K562 (cell line): ENCODE measurements around the gene DNAL4. TPM values are rescaled to one million over a fixed set of nuclear protein-coding genes. Genes with fewer than 3 reads are reported as not detected.

Experiments
- ATF7 ChIP-seq: fragments of 450-650 bp; IDR thresholded peaks from 2 replicates; pipeline ENCODE4 v1.7.1; 2014; ENCODE audit warnings: mild to moderate bottlenecking, moderate library complexity
- ETV5 ChIP-seq: sonication (generic); formaldehyde crosslinking; IDR thresholded peaks from 2 replicates; pipeline ENCODE4 v1.4.0; 2020; ENCODE audit warnings: low read depth, mild to moderate bottlenecking, missing genetic modification reagents
- GATA2 ChIP-seq: sonication (generic); formaldehyde crosslinking; IDR thresholded peaks from 2 replicates; pipeline ENCODE4 v1.4.0; 2020; ENCODE audit warnings: mild to moderate bottlenecking, missing genetic modification reagents
- HDAC6 ChIP-seq: IDR thresholded peaks from 2 replicates; pipeline ENCODE4 v1.6.1; 2012; ENCODE audit warnings: low read depth, mild to moderate bottlenecking, control low read depth, inconsistent platforms, low read length, moderate library complexity
- ILK ChIP-seq: fragments of 450-650 bp; IDR thresholded peaks from 2 replicates; pipeline ENCODE4 v1.6.1; 2016; ENCODE audit warnings: missing genetic modification characterization, low read depth, mild to moderate bottlenecking, missing compliant biosample characterization, moderate library complexity, borderline replicate concordance
- NCOR1 ChIP-seq: fragments of 450-650 bp; IDR thresholded peaks from 2 replicates; pipeline ENCODE4 v1.6.1; 2016; ENCODE audit warnings: mild to moderate bottlenecking, moderate library complexity
- NFYB ChIP-seq: IDR thresholded peaks from 2 replicates; pipeline ENCODE4 v1.6.1; 2011; ENCODE audit warnings: mild to moderate bottlenecking, moderate library complexity; ENCODE audit not compliant: insufficient read length; ENCODE audit errors: extremely low read depth
- NUFIP1 ChIP-seq: fragments of 450-650 bp; IDR thresholded peaks from 2 replicates; pipeline ENCODE4 v1.6.1; 2018; ENCODE audit not compliant: partially characterized antibody
- RAD21 ChIP-seq, 2 experiments: fragments of 250-450 bp in 1 of 2; fragments of 450-650 bp in 1 of 2; sonication (Bioruptor Pico) in 1 of 2; formaldehyde crosslinking in 1 of 2; IDR thresholded peaks in 1 of 2; conservative IDR thresholded peaks in 1 of 2; 2 replicates each; pipeline versions ENCODE4 v1.4.0 to v1.8.0; 2020 to 2022; ENCODE audit warnings: mild to moderate bottlenecking in 2 of 2, moderate library complexity in 1 of 2
- TBP ChIP-seq: optimal IDR thresholded peaks from 2 replicates; pipeline ENCODE3; 2011; ENCODE audit warnings: low read depth, low read length, improper control_type of control experiment
- TCF7 ChIP-seq: sonication (generic); IDR thresholded peaks from 2 replicates; pipeline ENCODE4 v1.6.1; 2016; ENCODE audit warnings: antibody characterized with exemption, borderline replicate concordance
- TRIM24 ChIP-seq, 2 experiments: fragments of 450-650 bp; IDR thresholded peaks; 2 replicates each; pipeline ENCODE4 v1.6.1; 2016
- ZNF696 ChIP-seq: fragments of 250-450 bp; sonication (Bioruptor Pico); conservative IDR thresholded peaks from 2 replicates; pipeline ENCODE4 v1.4.0; 2020; ENCODE audit warnings: mild to moderate bottlenecking, moderate library complexity
- polyA plus RNA-seq, 8 experiments: library from polyadenylated mRNA; depleted of rRNA in 4 of 8; stranded (reverse) in 5 of 8; unstranded in 3 of 8; fragments of >200 nt; fragmentation: Nextera tagmentation in 2 of 8; fragmentation: Illumina TruSeq in 1 of 8; extraction: Ambion mirVana in 2 of 8; extraction: Trizol in 1 of 8; gene quantifications; 2 replicates each; pipeline versions ENCODE4 v1.2.1 to v1.2.3, GENCODE V29; 2011 to 2014; ENCODE audit warnings: inconsistent platforms in 1 of 8, missing spikeins in 1 of 8
- total RNA-seq, 7 experiments: library from RNA; depleted of rRNA in 6 of 7; stranded (reverse); fragments of >200 nt in 6 of 7; fragmentation: Illumina TruSeq in 2 of 7; extraction: Trizol in 2 of 7; gene quantifications; 2 replicates each; pipeline versions ENCODE4 v1.2.1 to v1.2.3, GENCODE V29; 2011 to 2021; ENCODE audit warnings: low replicate concordance in 1 of 7
- TF ChIP-seq, protein P1 (sequence below): sonication (generic); formaldehyde crosslinking; IDR thresholded peaks from 2 replicates; pipeline ENCODE4 v1.8.0; 2022; ENCODE audit warnings: mild to moderate bottlenecking, low read depth, missing genetic modification reagents
- TF ChIP-seq, protein P2 (sequence below): fragments of 450-650 bp; IDR thresholded peaks from 2 replicates; pipeline ENCODE4 v1.6.1; 2017; ENCODE audit warnings: antibody characterized with exemption, mild to moderate bottlenecking
- TF ChIP-seq, protein P3 (sequence below), 2 experiments: fragments of 450-650 bp in 1 of 2; sonication (generic) in 1 of 2; formaldehyde crosslinking; conservative IDR thresholded peaks; 2 replicates each; pipeline versions ENCODE4 v1.4.0 to v1.8.1; 2020 to 2022; ENCODE audit warnings: mild to moderate bottlenecking in 1 of 2, missing genetic modification reagents in 1 of 2
- TF ChIP-seq, protein P4 (sequence below): fragments of 450-650 bp; IDR thresholded peaks from 2 replicates; pipeline ENCODE4 v1.7.0; 2016; ENCODE audit warnings: borderline replicate concordance
- TF ChIP-seq, protein P5 (sequence below), 2 experiments: IDR thresholded peaks; 2 replicates each; pipeline ENCODE4 v1.6.1; 2011; ENCODE audit warnings: borderline replicate concordance in 1 of 2, control low read depth in 1 of 2, low read depth in 1 of 2, low read length in 1 of 2, mild to moderate bottlenecking in 1 of 2, mixed read lengths in 1 of 2, moderate library complexity in 1 of 2; ENCODE audit not compliant: insufficient read depth in 1 of 2, insufficient read length in 1 of 2, poor library complexity in 1 of 2, severe bottlenecking in 1 of 2; ENCODE audit errors: extremely low read depth in 1 of 2

DNAL4 gene
- total and polyA plus RNA-seq, 9 of the 15 experiments (the other 6 are each of a cell fraction or from before 2014, with no cell fraction given) = 0.20 to 9.4 (median 5.2) TPM

DNA sequence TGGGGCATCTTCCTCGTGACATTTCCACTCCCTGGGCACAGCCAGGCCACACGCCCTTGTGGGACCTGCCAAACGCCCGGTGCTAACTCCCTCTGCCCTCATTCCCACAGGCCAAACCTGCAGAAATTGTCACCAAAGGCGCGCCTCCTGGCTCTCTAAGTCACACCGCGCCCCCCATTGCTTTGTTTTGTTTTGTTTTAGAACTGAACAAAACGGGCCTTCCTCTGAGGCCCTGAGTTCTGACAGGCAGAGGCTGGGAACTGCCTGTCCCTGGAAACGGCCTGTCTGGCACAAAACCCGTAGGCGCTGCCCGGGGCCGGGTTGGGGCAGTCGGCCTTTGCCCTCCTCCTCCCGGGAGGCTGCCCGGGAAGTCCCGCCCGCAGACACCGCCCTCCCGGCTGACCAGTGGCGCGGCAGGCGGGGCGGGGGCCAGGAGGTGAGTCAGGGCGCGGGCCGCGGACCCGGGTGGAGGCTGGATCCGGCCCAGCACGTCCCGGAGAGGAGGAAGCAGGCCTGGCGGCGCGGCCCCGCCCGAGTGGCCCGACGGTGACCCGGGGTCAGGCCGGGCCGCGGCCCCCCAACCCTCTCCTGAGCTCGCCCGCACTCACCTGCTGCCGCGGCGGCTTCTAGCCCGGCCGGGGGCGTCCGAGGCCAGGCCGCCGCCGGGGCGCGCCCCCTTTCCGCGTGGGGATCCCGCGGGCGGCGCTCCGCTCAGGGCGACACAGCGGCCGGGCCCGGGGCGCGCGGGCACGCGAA is 38.6 kb downstream of the DNAL4 start (continued):
- TF ChIP-seq, protein P1, sequence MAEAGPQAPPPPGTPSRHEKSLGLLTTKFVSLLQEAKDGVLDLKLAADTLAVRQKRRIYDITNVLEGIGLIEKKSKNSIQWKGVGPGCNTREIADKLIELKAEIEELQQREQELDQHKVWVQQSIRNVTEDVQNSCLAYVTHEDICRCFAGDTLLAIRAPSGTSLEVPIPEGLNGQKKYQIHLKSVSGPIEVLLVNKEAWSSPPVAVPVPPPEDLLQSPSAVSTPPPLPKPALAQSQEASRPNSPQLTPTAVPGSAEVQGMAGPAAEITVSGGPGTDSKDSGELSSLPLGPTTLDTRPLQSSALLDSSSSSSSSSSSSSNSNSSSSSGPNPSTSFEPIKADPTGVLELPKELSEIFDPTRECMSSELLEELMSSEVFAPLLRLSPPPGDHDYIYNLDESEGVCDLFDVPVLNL = no peak
- TF ChIP-seq NUFIP1 = no peak
- TF ChIP-seq NCOR1 = peak; percentile 22; the same call in 1 of the 2 replicates
- peak; percentile 41 for TF ChIP-seq ATF7
- TF ChIP-seq RAD21 (CRISPR knock-in tag; conservative IDR thresholded peaks at IDR 0.05 in 1 of 2, IDR thresholded peaks at IDR 0.05 in 1 of 2) = no peak
- TF ChIP-seq TCF7 = no peak
- TF ChIP-seq TRIM24 (IDR thresholded peaks at IDR 0.05) = no peak
- TF ChIP-seq, protein P2, sequence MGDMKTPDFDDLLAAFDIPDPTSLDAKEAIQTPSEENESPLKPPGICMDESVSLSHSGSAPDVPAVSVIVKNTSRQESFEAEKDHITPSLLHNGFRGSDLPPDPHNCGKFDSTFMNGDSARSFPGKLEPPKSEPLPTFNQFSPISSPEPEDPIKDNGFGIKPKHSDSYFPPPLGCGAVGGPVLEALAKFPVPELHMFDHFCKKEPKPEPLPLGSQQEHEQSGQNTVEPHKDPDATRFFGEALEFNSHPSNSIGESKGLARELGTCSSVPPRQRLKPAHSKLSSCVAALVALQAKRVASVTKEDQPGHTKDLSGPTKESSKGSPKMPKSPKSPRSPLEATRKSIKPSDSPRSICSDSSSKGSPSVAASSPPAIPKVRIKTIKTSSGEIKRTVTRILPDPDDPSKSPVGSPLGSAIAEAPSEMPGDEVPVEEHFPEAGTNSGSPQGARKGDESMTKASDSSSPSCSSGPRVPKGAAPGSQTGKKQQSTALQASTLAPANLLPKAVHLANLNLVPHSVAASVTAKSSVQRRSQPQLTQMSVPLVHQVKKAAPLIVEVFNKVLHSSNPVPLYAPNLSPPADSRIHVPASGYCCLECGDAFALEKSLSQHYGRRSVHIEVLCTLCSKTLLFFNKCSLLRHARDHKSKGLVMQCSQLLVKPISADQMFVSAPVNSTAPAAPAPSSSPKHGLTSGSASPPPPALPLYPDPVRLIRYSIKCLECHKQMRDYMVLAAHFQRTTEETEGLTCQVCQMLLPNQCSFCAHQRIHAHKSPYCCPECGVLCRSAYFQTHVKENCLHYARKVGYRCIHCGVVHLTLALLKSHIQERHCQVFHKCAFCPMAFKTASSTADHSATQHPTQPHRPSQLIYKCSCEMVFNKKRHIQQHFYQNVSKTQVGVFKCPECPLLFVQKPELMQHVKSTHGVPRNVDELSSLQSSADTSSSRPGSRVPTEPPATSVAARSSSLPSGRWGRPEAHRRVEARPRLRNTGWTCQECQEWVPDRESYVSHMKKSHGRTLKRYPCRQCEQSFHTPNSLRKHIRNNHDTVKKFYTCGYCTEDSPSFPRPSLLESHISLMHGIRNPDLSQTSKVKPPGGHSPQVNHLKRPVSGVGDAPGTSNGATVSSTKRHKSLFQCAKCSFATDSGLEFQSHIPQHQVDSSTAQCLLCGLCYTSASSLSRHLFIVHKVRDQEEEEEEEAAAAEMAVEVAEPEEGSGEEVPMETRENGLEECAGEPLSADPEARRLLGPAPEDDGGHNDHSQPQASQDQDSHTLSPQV = no peak; the same call in 1 of the 2 replicates
- peak; percentile 86 for TF ChIP-seq ETV5 (CRISPR knock-in tag)
- TF ChIP-seq, protein P3, sequence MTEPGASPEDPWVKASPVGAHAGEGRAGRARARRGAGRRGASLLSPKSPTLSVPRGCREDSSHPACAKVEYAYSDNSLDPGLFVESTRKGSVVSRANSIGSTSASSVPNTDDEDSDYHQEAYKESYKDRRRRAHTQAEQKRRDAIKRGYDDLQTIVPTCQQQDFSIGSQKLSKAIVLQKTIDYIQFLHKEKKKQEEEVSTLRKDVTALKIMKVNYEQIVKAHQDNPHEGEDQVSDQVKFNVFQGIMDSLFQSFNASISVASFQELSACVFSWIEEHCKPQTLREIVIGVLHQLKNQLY (CRISPR knock-in tag; conservative IDR thresholded peaks at IDR 0.05) = no peak
- no peak for TF ChIP-seq TBP
- TF ChIP-seq NFYB = no peak
- TF ChIP-seq HDAC6 = no peak
- TF ChIP-seq GATA2 = no peak
- TF ChIP-seq ILK = no peak
- no peak for TF ChIP-seq ZNF696 (CRISPR knock-in tag)
- TF ChIP-seq, protein P4, sequence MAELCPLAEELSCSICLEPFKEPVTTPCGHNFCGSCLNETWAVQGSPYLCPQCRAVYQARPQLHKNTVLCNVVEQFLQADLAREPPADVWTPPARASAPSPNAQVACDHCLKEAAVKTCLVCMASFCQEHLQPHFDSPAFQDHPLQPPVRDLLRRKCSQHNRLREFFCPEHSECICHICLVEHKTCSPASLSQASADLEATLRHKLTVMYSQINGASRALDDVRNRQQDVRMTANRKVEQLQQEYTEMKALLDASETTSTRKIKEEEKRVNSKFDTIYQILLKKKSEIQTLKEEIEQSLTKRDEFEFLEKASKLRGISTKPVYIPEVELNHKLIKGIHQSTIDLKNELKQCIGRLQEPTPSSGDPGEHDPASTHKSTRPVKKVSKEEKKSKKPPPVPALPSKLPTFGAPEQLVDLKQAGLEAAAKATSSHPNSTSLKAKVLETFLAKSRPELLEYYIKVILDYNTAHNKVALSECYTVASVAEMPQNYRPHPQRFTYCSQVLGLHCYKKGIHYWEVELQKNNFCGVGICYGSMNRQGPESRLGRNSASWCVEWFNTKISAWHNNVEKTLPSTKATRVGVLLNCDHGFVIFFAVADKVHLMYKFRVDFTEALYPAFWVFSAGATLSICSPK = no peak
- TF ChIP-seq, protein P5, sequence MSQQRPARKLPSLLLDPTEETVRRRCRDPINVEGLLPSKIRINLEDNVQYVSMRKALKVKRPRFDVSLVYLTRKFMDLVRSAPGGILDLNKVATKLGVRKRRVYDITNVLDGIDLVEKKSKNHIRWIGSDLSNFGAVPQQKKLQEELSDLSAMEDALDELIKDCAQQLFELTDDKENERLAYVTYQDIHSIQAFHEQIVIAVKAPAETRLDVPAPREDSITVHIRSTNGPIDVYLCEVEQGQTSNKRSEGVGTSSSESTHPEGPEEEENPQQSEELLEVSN (IDR thresholded peaks at IDR 0.05; ENCODE audit: borderline replicate concordance in 1 of 2, extremely low read depth in 1 of 2, insufficient read depth in 1 of 2, insufficient read length in 1 of 2, low read depth in 1 of 2, low read length in 1 of 2, poor library complexity in 1 of 2, severe bottlenecking in 1 of 2) = no peak
